ENCODE data around the gene DPT. TPM values are rescaled to one million over a fixed set of nuclear protein-coding genes. Genes with fewer than 3 reads are reported as not detected.

Gene DPT
- total RNA-seq, 2 experiments from 2014 or later: not detected

DNA sequence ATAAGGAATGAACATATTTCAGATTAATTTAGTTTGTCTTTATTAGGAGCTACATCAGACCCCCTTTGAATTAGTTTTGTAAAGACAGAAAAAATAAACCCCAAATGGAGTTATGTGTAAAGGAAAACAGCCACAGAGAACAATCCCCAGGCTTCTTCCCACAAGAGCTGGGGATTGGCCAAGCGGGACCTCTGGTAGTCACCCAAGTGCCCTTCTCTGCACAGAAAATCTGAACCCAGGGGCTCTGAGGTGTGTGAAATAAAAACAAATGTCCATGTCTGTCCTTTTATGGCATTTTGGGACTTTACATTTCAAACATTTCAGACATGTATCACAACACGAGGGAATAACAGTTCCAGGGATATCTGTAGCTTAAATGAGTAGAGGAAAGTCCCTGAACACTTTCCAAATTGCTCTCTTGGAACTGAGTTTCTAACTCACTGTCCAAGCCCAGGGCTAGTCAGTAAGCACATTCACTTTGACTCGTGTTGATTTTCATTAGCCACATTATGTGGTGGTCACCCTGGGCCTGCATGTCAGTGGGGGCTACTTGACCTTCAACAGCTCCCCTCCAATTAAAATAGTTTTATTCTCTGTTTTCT lies 22.5 kb downstream of the DPT start:
- H3K27ac Mint-ChIP-seq: no peak overlapping the region
- TF ChIP-seq, protein P1, sequence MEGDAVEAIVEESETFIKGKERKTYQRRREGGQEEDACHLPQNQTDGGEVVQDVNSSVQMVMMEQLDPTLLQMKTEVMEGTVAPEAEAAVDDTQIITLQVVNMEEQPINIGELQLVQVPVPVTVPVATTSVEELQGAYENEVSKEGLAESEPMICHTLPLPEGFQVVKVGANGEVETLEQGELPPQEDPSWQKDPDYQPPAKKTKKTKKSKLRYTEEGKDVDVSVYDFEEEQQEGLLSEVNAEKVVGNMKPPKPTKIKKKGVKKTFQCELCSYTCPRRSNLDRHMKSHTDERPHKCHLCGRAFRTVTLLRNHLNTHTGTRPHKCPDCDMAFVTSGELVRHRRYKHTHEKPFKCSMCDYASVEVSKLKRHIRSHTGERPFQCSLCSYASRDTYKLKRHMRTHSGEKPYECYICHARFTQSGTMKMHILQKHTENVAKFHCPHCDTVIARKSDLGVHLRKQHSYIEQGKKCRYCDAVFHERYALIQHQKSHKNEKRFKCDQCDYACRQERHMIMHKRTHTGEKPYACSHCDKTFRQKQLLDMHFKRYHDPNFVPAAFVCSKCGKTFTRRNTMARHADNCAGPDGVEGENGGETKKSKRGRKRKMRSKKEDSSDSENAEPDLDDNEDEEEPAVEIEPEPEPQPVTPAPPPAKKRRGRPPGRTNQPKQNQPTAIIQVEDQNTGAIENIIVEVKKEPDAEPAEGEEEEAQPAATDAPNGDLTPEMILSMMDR (IDR thresholded peaks at IDR 0.05): no peak
- intact Hi-C loops (cut with micrococcal nuclease): no loop called here
- ChIA-PET POLR2A (no interaction called here), CTCF (interaction anchor here (1.0 kb wide), 1 partner anchor 363 kb away, joined by 3 read pairs; no protein-coding TSS in a partner anchor)
- H3K9me3 Mint-ChIP-seq: no peaks in the 10 kb centered on the region
- no peaks in the 10 kb centered on the region for H3K36me3 Mint-ChIP-seq (ENCODE audit: low read depth)
- H3K4me3 Mint-ChIP-seq: no peak overlapping the region
- DNase-seq (no peak), ATAC-seq (no peak)
- H3K4me1 Mint-ChIP-seq (ENCODE audit: low read depth): no peaks in the 10 kb centered on the region
- H3K27me3 Mint-ChIP-seq: peaks cover 7% of the 10 kb centered on the region

DNA sequence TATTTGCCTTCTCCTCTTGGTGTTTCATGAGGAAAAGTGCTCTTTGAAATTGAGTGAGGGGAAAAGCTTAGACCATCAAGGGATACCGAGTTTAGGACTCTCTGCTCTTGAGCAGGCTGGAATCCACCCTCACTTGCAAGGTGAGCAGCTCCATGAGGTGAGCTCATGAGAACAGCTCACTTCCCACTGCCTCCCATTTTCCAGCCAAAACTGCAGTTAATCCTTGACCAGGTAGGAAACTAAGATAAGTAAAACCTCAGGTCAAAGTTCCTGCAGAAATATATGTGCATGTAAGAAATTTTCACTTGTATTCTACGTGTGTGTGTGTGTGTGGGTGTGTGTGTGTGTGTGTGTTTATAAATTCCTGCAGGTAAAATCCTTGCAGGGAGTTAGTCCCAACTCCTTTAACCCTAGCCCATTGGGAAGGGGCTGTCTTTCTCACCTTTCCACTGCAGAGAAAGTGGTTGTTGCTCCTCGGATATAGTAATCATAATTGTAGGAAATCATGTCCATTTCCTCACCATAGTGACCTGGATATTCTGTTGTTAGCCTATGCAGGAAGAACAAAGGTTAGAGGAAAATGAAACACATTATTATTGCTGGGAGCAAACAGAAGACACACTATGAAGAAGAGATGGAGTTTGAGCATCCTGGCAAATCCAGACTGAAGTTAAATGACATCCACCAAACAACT lies 28.3 kb downstream of the DPT start:
- TF ChIP-seq, protein P1 (IDR thresholded peaks at IDR 0.05): no peak
- POLR2A ChIA-PET: no interaction called here
- intact Hi-C loops (cut with micrococcal nuclease): no loop called here
- Mint-ChIP-seq H3K9me3 (no peaks in the 10 kb centered on the region), H3K36me3 (ENCODE audit: low read depth) (no peaks in the 10 kb centered on the region), H3K4me1 (ENCODE audit: low read depth) (no peaks in the 10 kb centered on the region), H3K27ac (no peak overlapping the region), H3K27me3 (peaks cover 5% of the 10 kb centered on the region), H3K4me3 (no peak overlapping the region)
- DNase-seq (no peak), ATAC-seq (no peak)
- CTCF ChIA-PET: no interaction called here

DNA sequence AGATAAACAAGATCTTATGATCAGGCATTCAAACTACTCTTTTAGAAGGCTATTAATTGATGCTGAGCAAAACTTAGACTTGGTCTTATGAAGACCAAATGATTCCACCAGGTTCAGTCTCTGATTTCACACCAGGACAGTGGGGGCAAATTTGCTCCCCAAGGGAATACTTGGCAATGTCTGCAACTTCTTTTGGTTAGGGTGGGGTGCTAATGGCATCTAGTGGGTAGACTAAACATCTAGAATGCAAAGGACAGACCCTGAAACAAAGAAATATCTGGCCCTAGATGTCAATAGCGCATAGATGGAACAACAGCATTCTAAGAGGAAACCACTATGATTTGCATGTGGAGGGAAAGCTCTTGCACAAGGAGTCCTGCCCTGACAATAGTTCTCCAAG lies 30.6 kb downstream of the DPT start:
- intact Hi-C loops (cut with micrococcal nuclease): no loop called here
- ChIA-PET POLR2A (no interaction called here), CTCF (no interaction called here)
- Mint-ChIP-seq H3K9me3 (no peaks in the 10 kb centered on the region), H3K4me3 (no peak overlapping the region), H3K36me3 (ENCODE audit: low read depth) (no peaks in the 10 kb centered on the region), H3K4me1 (ENCODE audit: low read depth) (no peaks in the 10 kb centered on the region), H3K27me3 (peaks cover 1% of the 10 kb centered on the region), H3K27ac (no peak overlapping the region)
- TF ChIP-seq, protein P1 (IDR thresholded peaks at IDR 0.05): no peak
- no peak for ATAC-seq
- no peak for DNase-seq

DNA sequence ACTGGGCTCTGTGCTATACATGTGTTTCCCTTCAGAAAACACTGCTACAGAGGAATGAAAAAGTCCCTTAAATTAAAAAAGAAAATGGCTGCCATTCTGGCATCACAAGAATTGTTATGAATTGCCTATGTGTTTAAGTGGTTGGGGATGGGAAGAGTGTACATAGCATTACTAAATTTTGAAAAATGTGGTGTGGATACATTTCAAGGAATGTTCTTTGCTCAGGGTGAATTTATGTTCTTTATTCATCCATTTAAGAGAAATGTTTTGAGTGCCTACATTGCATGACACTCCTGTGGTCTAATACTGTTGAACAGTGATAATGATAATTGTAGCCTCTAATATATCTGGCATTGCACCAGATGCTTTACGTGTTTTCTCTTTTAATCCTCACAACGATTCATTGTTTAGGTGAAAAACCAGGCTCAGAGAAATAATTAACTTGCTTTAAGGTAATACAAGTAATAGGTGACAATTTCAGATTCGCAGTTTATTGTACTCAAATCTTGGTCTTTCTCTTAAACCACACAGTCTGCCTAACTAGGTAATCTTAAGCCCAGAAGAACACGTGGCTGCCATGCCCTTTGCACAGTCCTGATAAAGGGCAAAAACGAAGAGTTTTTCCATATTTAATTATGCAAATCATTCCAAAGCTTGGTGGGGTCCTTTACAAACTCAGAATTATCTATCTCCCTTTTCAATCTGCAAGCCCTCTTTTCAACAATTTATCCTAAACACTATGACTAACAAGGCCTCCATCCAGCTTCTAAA lies 31.5 kb downstream of the DPT start:
- ChIA-PET CTCF (no interaction called here), POLR2A (no interaction called here)
- H3K27ac Mint-ChIP-seq: no peak overlapping the region
- ATAC-seq (no peak), DNase-seq (no peak)
- H3K4me1 Mint-ChIP-seq (ENCODE audit: low read depth): no peaks in the 10 kb centered on the region
- no peak overlapping the region for H3K4me3 Mint-ChIP-seq
- intact Hi-C loops (cut with micrococcal nuclease): no loop called here
- no peaks in the 10 kb centered on the region for H3K27me3 Mint-ChIP-seq
- H3K36me3 Mint-ChIP-seq (ENCODE audit: low read depth): no peaks in the 10 kb centered on the region
- H3K9me3 Mint-ChIP-seq: no peaks in the 10 kb centered on the region
- TF ChIP-seq, protein P1 (IDR thresholded peaks at IDR 0.05): no peak

Measured in activated CD8-positive, alpha-beta T cell treated with anti-CD3 and anti-CD28 coated beads for 36 hours (primary cell).